Ectodermal cell (in vitro differentiated cells): Measurements from ENCODE around the gene IFT172.

Source experiments
- H3K27ac ChIP-seq: 2 replicates; pipeline ENCODE4 v1.7.0; 2013; ENCODE audit warnings: mild to moderate bottlenecking, low read depth, low read length; ENCODE audit not compliant: insufficient read depth, poor library complexity, severe bottlenecking
- H3K27me3 ChIP-seq: 2 replicates; pipeline ENCODE4 v1.7.0; 2013; ENCODE audit warnings: mild to moderate bottlenecking, low read length; ENCODE audit not compliant: insufficient read depth, control insufficient read depth, poor library complexity, severe bottlenecking
- H3K36me3 ChIP-seq: one replicate; pipeline ENCODE4 v1.7.0; 2013; ENCODE audit warnings: low read length; ENCODE audit not compliant: control insufficient read depth, insufficient read depth
- H3K4me1 ChIP-seq: one replicate; pipeline ENCODE4 v1.7.0; 2013; ENCODE audit warnings: low read length; ENCODE audit not compliant: control insufficient read depth, insufficient read depth
- H3K4me3 ChIP-seq: 2 replicates; pipeline ENCODE4 v1.7.0; 2013; ENCODE audit warnings: low read depth, low read length, control low read depth; ENCODE audit not compliant: insufficient read depth
- H3K9me3 ChIP-seq: 2 replicates; pipeline ENCODE4 v1.7.0; 2013; ENCODE audit warnings: mild to moderate bottlenecking, low read length, moderate library complexity; ENCODE audit not compliant: control insufficient read depth
- WGBS, 2 experiments: methylation state at CpG; one replicate each; pipeline ENCODE4 v1.1.7; 2013; ENCODE audit warnings: missing lambda C conversion rate in 2 of 2; 5-methylcytosine and 5-hydroxymethylcytosine counted together

Gene IFT172

GRCh38 chr2:27409321-27410073 is 80.0 kb downstream of the IFT172 start, which contains the start of gene PPM1G:
Gene PPM1G (minus strand): TSS chr2:27409591. CDS start chr2:27409422, 169 bp downstream.
- Histone ChIP-seq H3K36me3 (peaks cover 4% of the 10 kb centered on the region), H3K27ac (peak within 1 kb of the TSS; percentile 58), H3K9me3 (no peaks in the 10 kb centered on the region), H3K27me3 (no peaks in the 10 kb centered on the region), H3K4me1 (no peaks in the 10 kb centered on the region), H3K4me3 (peak within 1 kb of the TSS; percentile 94)
- WGBS, 2 experiments: 4 to 5% methylated on average over 82 of the region's 82 CpGs

- Histone ChIP-seq H3K36me3 (peaks cover 4% of the 10 kb centered on the region), H3K4me1 (no peaks in the 10 kb centered on the region), H3K27ac (peak overlapping the region; percentile 58), H3K27me3 (no peaks in the 10 kb centered on the region), H3K4me3 (peak overlapping the region; percentile 94), H3K9me3 (no peaks in the 10 kb centered on the region)
- WGBS, 2 experiments: 0 to 1% methylated on average over 33 of the region's 33 CpGs
Measured at GRCh38 chr2:27408601-27409320, 80.8 kb downstream of the IFT172 start.

DNA sequence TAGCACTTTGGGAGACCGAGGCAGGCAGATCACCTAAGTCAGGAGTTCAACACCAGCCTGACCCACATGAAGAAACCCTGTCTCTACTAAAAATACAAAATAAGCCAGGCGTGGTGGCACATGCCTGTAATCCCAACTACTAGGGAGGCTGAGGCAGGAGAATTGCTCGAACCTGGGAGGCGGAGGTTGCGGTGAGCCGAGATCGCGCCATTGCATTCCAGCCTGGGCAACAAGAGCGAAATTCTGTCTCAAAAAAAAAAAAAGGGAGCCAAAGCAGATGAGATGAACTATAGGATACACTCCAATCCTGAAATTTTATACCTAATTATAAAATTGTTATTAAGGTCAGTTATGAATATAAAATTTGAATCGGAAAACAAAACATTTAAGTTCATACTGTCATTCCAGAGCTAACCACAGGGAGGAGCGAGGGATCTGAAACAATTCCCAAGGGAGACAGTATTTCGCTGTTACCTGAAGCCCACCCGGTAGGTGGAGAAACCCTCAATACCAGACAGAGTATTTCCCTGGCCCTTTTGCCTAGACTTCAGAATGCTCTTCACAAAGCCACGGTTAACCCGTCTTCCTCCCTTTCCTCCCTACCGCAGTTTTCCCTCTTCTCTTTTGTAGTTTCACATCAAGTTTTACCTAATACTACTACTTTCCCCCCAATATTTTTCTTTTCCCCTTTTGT is 81.6 kb downstream of the IFT172 start:
- Histone ChIP-seq H3K27me3 (no peaks in the 10 kb centered on the region), H3K27ac (no peak overlapping the region), H3K9me3 (no peaks in the 10 kb centered on the region), H3K4me1 (no peaks in the 10 kb centered on the region), H3K36me3 (peaks cover 4% of the 10 kb centered on the region), H3K4me3 (peak overlapping the region; percentile 94)
- WGBS, 2 experiments: 57% methylated on average over 16 of the region's 16 CpGs

DNA sequence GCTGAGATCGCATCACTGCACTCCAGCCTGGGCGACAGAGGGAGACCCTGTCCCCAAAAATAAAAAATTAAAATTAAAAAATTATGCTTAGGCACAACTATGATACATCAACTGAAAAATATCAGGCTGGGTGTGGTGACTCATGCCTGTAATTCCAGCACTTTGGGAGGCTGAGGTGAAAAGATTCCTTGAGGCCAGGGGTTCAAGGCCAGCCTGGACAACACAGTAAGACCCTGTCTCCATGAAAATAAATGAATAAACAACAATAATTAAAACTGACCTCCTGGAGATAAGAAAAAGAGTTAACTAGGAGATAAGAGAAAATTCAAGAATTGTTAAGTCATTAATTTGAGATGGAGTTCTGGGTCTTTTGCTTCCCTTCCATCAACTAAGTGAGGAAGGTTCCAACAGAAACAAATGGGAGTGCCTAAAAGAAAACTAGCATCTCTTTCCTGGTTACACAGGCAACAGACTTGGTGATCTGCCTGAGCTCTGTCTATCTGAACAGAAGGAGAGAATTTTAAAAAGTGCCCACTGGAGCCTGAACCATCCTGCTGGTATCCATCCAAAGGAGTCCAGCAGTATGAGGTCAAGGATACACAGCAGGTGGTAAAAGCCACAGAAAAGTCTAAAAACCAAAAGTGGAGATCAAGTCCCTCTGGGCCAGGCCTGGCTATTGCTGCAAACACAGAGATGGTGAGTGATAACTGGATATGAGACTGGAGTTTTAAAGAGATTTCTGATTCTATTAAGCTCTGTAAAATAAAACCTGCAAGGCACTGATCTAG is 89.0 kb downstream of the IFT172 start:
- Histone ChIP-seq H3K9me3 (no peaks in the 10 kb centered on the region), H3K27ac (no peak overlapping the region), H3K4me1 (no peaks in the 10 kb centered on the region), H3K4me3 (no peak overlapping the region), H3K36me3 (peaks cover 4% of the 10 kb centered on the region), H3K27me3 (no peaks in the 10 kb centered on the region)
- 94 to 98% methylated on average over 2 of the region's 2 CpGs for WGBS, 2 experiments

DNA sequence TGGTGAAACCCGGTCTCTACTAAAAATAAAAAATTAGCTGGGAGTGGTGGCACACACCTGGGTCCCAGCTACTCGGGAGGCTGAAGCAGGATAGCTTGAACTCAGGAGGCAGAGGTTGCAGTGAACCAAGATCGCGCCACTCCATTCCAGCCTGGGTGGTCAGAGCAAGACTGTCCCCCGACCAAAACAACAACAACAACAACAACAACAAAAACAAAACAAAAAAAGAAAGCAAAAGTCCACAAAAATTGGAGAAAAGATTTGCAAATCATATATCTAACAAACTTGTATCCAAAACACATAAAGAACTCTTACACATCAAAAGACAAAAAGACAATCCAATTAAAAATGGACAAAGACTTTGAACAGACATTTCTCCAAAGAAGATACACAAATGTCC is 90.6 kb downstream of the IFT172 start:
- H3K9me3 ChIP-seq: no peaks in the 10 kb centered on the region

More for the DNA sequence above, 90.6 kb downstream of the IFT172 start:
- H3K4me1 ChIP-seq: no peaks in the 10 kb centered on the region
- H3K4me3 ChIP-seq: no peak overlapping the region
- WGBS, 2 experiments: 92 to 95% methylated on average over 5 of the region's 5 CpGs
- H3K27ac ChIP-seq: no peak overlapping the region
- no peaks in the 10 kb centered on the region for H3K27me3 ChIP-seq
- no peaks in the 10 kb centered on the region for H3K36me3 ChIP-seq
